ENCODE data around the gene RHOT1.

The RHOT1 gene

DNA sequence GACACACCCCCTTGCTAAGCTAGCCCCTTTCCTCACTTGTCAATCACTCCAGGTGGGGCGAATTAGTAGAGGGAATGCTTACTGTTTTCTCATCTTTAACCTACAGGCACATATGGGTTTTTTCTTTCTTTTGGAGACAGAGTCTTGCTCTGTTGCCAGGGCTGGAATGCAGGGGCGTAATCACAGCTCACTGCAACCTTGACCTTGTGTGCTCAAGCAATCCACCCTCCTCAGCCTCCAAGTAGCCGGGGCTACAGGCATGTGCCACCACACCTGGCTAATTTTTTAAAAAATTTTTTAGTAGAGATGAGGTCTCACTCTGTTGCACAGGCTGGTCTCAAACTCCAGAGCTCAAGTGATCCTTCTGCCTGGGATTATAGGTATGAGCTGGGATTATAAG is 84.6 kb downstream of the RHOT1 start:
- no peak overlapping the region for H3K27ac ChIP-seq (replicated peaks)
- H3K27me3 ChIP-seq (ENCODE audit: insufficient read depth, poor library complexity, severe bottlenecking) = no peaks in the 10 kb centered on the region
- TF ChIP-seq, protein P1, sequence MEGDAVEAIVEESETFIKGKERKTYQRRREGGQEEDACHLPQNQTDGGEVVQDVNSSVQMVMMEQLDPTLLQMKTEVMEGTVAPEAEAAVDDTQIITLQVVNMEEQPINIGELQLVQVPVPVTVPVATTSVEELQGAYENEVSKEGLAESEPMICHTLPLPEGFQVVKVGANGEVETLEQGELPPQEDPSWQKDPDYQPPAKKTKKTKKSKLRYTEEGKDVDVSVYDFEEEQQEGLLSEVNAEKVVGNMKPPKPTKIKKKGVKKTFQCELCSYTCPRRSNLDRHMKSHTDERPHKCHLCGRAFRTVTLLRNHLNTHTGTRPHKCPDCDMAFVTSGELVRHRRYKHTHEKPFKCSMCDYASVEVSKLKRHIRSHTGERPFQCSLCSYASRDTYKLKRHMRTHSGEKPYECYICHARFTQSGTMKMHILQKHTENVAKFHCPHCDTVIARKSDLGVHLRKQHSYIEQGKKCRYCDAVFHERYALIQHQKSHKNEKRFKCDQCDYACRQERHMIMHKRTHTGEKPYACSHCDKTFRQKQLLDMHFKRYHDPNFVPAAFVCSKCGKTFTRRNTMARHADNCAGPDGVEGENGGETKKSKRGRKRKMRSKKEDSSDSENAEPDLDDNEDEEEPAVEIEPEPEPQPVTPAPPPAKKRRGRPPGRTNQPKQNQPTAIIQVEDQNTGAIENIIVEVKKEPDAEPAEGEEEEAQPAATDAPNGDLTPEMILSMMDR (IDR thresholded peaks at IDR 0.05; ENCODE audit: insufficient read depth, low read length) = no peak
- TF ChIP-seq, protein P2, sequence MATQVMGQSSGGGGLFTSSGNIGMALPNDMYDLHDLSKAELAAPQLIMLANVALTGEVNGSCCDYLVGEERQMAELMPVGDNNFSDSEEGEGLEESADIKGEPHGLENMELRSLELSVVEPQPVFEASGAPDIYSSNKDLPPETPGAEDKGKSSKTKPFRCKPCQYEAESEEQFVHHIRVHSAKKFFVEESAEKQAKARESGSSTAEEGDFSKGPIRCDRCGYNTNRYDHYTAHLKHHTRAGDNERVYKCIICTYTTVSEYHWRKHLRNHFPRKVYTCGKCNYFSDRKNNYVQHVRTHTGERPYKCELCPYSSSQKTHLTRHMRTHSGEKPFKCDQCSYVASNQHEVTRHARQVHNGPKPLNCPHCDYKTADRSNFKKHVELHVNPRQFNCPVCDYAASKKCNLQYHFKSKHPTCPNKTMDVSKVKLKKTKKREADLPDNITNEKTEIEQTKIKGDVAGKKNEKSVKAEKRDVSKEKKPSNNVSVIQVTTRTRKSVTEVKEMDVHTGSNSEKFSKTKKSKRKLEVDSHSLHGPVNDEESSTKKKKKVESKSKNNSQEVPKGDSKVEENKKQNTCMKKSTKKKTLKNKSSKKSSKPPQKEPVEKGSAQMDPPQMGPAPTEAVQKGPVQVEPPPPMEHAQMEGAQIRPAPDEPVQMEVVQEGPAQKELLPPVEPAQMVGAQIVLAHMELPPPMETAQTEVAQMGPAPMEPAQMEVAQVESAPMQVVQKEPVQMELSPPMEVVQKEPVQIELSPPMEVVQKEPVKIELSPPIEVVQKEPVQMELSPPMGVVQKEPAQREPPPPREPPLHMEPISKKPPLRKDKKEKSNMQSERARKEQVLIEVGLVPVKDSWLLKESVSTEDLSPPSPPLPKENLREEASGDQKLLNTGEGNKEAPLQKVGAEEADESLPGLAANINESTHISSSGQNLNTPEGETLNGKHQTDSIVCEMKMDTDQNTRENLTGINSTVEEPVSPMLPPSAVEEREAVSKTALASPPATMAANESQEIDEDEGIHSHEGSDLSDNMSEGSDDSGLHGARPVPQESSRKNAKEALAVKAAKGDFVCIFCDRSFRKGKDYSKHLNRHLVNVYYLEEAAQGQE (IDR thresholded peaks at IDR 0.05; ENCODE audit: insufficient replicate concordance, low read depth) = no peak
- no peak for TF ChIP-seq POLR2AphosphoS5 (IDR thresholded peaks at IDR 0.05; ENCODE audit: low read depth)
- TF ChIP-seq SPI1 (IDR thresholded peaks at IDR 0.05; ENCODE audit: borderline replicate concordance, low read depth) = no peak
- TF ChIP-seq GABPA (IDR thresholded peaks at IDR 0.05; ENCODE audit: low read depth) = no peak
- DNase-seq (ENCODE audit: low read depth in 1 of 2, low spot score in 1 of 2) = no peak
- H3K4me3 ChIP-seq (replicated peaks; ENCODE audit: insufficient read depth, low read length) = no peak overlapping the region

DNA sequence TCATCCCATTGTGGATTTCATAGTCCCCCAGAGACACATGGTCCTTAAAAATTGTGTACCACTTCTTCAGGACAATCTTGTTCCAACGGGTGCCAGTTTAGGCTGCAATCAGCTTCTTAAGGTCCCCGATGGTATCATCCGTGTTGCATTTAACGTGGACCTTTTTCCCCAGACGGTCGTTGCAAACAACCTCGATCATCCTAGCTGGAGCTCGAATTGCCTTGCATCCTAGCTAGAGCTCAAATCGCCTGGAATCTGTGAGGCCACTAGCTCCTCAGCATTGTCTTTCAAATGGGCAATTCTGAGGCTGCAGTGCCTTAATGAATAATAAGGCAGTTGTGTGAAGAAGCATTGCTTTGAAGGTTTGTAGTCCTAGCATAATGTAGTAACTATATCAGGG is 85.6 kb downstream of the RHOT1 start:
- DNase-seq (ENCODE audit: low read depth in 1 of 2, low spot score in 1 of 2) = no peak
- H3K27me3 ChIP-seq (ENCODE audit: insufficient read depth, poor library complexity, severe bottlenecking) = no peaks in the 10 kb centered on the region
- no peak overlapping the region for H3K4me3 ChIP-seq (replicated peaks; ENCODE audit: insufficient read depth, low read length)
- TF ChIP-seq GABPA (IDR thresholded peaks at IDR 0.05; ENCODE audit: low read depth) (no peak), POLR2AphosphoS5 (IDR thresholded peaks at IDR 0.05; ENCODE audit: low read depth) (no peak), SPI1 (IDR thresholded peaks at IDR 0.05; ENCODE audit: borderline replicate concordance, low read depth) (no peak)
- TF ChIP-seq, protein P1 (IDR thresholded peaks at IDR 0.05; ENCODE audit: insufficient read depth, low read length) = no peak
- TF ChIP-seq, protein P2 (IDR thresholded peaks at IDR 0.05; ENCODE audit: insufficient replicate concordance, low read depth) = no peak
- no peak overlapping the region for H3K27ac ChIP-seq (replicated peaks)

DNA sequence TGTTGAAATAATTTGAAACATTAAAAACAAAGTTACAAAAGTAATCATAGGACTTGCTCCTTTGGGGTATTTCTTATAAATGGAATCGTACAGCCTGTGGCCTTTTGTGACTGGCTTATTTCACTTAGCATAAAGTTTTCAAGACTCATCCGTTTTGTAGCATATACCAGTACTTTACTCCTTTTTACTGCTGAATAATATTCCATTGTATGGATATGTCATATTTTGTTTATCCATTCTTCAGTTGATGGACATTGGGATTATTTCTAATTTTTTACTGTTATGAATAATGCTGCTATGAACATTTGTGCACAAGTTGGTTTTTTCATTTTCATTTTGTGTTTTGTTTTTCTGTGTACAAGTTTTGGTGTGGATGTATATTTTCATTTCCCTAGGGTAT is 93.3 kb downstream of the RHOT1 start:
- H3K27me3 ChIP-seq (ENCODE audit: insufficient read depth, poor library complexity, severe bottlenecking) = no peaks in the 10 kb centered on the region
- TF ChIP-seq SPI1 (IDR thresholded peaks at IDR 0.05; ENCODE audit: borderline replicate concordance, low read depth) (no peak), POLR2AphosphoS5 (IDR thresholded peaks at IDR 0.05; ENCODE audit: low read depth) (no peak), GABPA (IDR thresholded peaks at IDR 0.05; ENCODE audit: low read depth) (no peak)
- TF ChIP-seq, protein P2 (IDR thresholded peaks at IDR 0.05; ENCODE audit: insufficient replicate concordance, low read depth) = no peak
- TF ChIP-seq, protein P1 (IDR thresholded peaks at IDR 0.05; ENCODE audit: insufficient read depth, low read length) = no peak
- H3K4me3 ChIP-seq (replicated peaks; ENCODE audit: insufficient read depth, low read length) = no peak overlapping the region
- H3K27ac ChIP-seq (replicated peaks) = no peak overlapping the region
- no peak for DNase-seq (ENCODE audit: low read depth in 1 of 2, low spot score in 1 of 2)
